Panc1 (cell line): Measurements from ENCODE around the gene OSCAR. TPM values are rescaled to one million over a fixed set of nuclear protein-coding genes. Genes with fewer than 3 reads are reported as not detected.
A peak's percentile ranks its signal among the peaks of the same experiment; 100 is the strongest.

Source experiments
- ATAC-seq: fragments of 200-7000 bp; cut with Tn5 transposase; 2 replicates; pipeline ENCODE4 v1.9.1; 2020; ENCODE audit warnings: mild to moderate bottlenecking, moderate library complexity
- BruUV-seq: library from RNA; stranded (reverse); fragments of 400-500 nt; replicated peaks from 2 replicates; lab custom pipeline; 2021; lab: Mats Ljungman, UMichigan
- CTCF ChIA-PET: fragments of 300-600 bp; sonication (Branson Sonifier 250); formaldehyde crosslinking; loops from one replicate; lab custom pipeline; 2022; ENCODE audit warnings: antibody characterized with exemption; lab: Charles Lee
- POLR2A ChIA-PET: fragments of 300-600 bp; sonication (Branson Sonifier 250); formaldehyde crosslinking; loops from one replicate; lab custom pipeline; 2022; ENCODE audit warnings: antibody characterized with exemption; lab: Charles Lee
- DNase-seq: peaks from one replicate; pipeline ENCODE4 v3.0.0-alpha.2; 2010; ENCODE audit warnings: low read depth, low spot score
- H3K27ac ChIP-seq: 2 replicates; pipeline ENCODE4 v1.5.1; 2011; ENCODE audit warnings: mild to moderate bottlenecking, low read length, inconsistent platforms
- H3K27me3 ChIP-seq: fragments of 200-500 bp; sonication (Bioruptor generic); 2 replicates; pipeline ENCODE4 v1.6.0; 2014; ENCODE audit warnings: low read length, inconsistent platforms; ENCODE audit not compliant: control insufficient read depth, insufficient read depth
- H3K36me3 ChIP-seq: fragments of 200-500 bp; sonication (Bioruptor generic); 2 replicates; pipeline ENCODE4 v1.5.1; 2014; ENCODE audit warnings: inconsistent platforms, mild to moderate bottlenecking, low read length, moderate library complexity; ENCODE audit not compliant: control insufficient read depth, insufficient read depth
- H3K4me1 ChIP-seq: 2 replicates; pipeline ENCODE4 v1.5.1; 2011; ENCODE audit warnings: inconsistent platforms, mild to moderate bottlenecking, low read length, moderate library complexity; ENCODE audit not compliant: control insufficient read depth, insufficient read depth
- H3K4me3 ChIP-seq, 2 experiments: 2 replicates each; pipeline ENCODE4 v1.5.1; 2011 to 2012; ENCODE audit warnings: low read depth in 2 of 2, low read length in 2 of 2, mild to moderate bottlenecking in 2 of 2, inconsistent platforms in 1 of 2, moderate library complexity in 1 of 2
- H3K9me3 ChIP-seq: fragments of 200-500 bp; sonication (Bioruptor generic); 2 replicates; pipeline ENCODE4 v1.5.1; 2014; ENCODE audit warnings: low read depth, mild to moderate bottlenecking, inconsistent platforms, low read length, moderate library complexity; ENCODE audit not compliant: control insufficient read depth, insufficient read depth
- POLR2AphosphoS5 ChIP-seq: IDR thresholded peaks from 2 replicates; pipeline ENCODE4 v1.6.1; 2012; ENCODE audit warnings: mild to moderate bottlenecking, low read depth, low read length, moderate library complexity
- REST ChIP-seq, 2 experiments: IDR thresholded peaks; 2 replicates each; pipeline ENCODE4 v1.6.1; 2011 to 2012; ENCODE audit warnings: low read depth in 2 of 2, control low read depth in 1 of 2, low read length in 1 of 2, mild to moderate bottlenecking in 1 of 2, moderate library complexity in 1 of 2; ENCODE audit not compliant: insufficient read depth in 1 of 2
- SIN3A ChIP-seq: IDR thresholded peaks from 2 replicates; pipeline ENCODE4 v1.6.1; 2012; ENCODE audit warnings: low read depth, mild to moderate bottlenecking, low read length, moderate library complexity, borderline replicate concordance; ENCODE audit not compliant: insufficient read depth
- TCF7L2 ChIP-seq: IDR thresholded peaks from 2 replicates; pipeline ENCODE4 v1.6.1; 2011; ENCODE audit warnings: mild to moderate bottlenecking, low read depth, low read length, inconsistent platforms
- in situ Hi-C: cut with HindIII; loops from 2 replicates; pipeline ENCODE4 v1.10.0; 2016; ENCODE audit warnings: low sequenced_read_pairs, low pct_unique_long_range_greater_than_20kb
- intact Hi-C: fragments of 100-400 bp; cut with micrococcal nuclease; formaldehyde crosslinking; loops from one replicate; pipeline ENCODE4 v1.10.0; 2022; ENCODE audit not compliant: unreplicated experiment
- total RNA-seq: library from RNA; stranded (reverse); gene quantifications from one replicate; pipeline ENCODE4 v1.2.1, GENCODE V29; 2021; ENCODE audit not compliant: unreplicated experiment
- TF ChIP-seq, protein P1 (sequence below): fragments of 450-650 bp; IDR thresholded peaks from 2 replicates; pipeline ENCODE4 v1.5.1; 2017; ENCODE audit warnings: mild to moderate bottlenecking

The OSCAR gene
- total RNA-seq, 1 experiment from 2014 or later = 6.8 TPM

DNA sequence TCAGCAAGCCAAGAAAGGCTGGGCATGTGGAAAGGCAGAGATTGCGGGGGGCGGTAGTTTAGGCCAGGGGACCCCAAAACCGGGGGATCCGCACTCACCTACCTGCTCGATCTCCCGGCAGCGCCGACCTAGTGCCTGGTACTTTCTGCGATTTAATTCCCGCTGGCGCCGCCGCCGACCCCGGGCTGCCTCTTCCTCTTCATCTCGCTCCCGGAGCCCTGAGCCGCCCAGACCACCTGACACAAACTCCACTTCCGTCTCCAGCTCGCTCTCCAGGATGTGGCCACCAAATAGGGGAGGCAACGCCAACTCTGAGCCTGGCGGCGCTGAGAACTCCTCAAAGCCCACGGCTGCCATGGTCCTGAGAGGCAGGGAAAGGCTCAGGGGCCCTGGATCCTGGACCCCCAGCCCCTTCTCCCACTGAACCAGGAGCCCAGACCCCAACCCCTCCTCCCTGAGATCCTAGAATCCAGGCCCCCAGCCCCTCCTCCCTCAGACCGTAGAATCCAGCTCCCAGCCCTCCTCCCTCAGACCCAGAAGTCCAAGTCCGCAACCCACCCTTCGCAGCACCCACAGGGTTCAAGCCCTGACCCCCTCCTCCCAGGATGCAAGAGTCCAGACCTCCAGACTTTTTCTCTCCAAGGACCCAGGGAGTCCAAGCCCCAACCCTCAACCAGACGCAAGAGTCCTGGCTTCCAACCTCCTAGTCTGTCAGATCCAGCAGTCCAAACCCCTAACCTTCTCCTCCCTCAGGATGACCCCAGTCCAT, 13.9 kb upstream of the OSCAR start:
- H3K27ac ChIP-seq = peak overlapping the region; percentile 93
- DNase-seq (no peak), ATAC-seq (peak; percentile 35)
- no peaks in the 10 kb centered on the region for H3K27me3 ChIP-seq
- in situ Hi-C loops (no loop called here), intact Hi-C loops (no loop called here)
- TF ChIP-seq TCF7L2 (no peak), POLR2AphosphoS5 (peak; percentile 68; the same call in 1 of the 2 replicates), REST (IDR thresholded peaks at IDR 0.05; ENCODE audit: insufficient read depth in 1 of 2, low read depth in 2 of 2, low read length in 1 of 2) (no peak), SIN3A (peak; percentile 8; the same call in 1 of the 2 replicates)
- TF ChIP-seq, protein P1, sequence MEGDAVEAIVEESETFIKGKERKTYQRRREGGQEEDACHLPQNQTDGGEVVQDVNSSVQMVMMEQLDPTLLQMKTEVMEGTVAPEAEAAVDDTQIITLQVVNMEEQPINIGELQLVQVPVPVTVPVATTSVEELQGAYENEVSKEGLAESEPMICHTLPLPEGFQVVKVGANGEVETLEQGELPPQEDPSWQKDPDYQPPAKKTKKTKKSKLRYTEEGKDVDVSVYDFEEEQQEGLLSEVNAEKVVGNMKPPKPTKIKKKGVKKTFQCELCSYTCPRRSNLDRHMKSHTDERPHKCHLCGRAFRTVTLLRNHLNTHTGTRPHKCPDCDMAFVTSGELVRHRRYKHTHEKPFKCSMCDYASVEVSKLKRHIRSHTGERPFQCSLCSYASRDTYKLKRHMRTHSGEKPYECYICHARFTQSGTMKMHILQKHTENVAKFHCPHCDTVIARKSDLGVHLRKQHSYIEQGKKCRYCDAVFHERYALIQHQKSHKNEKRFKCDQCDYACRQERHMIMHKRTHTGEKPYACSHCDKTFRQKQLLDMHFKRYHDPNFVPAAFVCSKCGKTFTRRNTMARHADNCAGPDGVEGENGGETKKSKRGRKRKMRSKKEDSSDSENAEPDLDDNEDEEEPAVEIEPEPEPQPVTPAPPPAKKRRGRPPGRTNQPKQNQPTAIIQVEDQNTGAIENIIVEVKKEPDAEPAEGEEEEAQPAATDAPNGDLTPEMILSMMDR = no peak
- H3K36me3 ChIP-seq = no peaks in the 10 kb centered on the region; the same call in 1 of the 2 replicates
- H3K4me3 ChIP-seq = peak overlapping the region; percentile 51 to 75
- BruUV-seq = no TSS peak
- peaks cover 13% of the 10 kb centered on the region; the same call in 1 of the 2 replicates for H3K4me1 ChIP-seq
- ChIA-PET POLR2A (interaction anchor here (1.5 to 2.0 kb wide), 2 partner anchors 9 to 22 kb away, joined by 5 to 9 read pairs; no protein-coding TSS in a partner anchor), CTCF (no interaction called here)
- no peaks in the 10 kb centered on the region for H3K9me3 ChIP-seq

- TF ChIP-seq TCF7L2 (no peak), SIN3A (no peak), REST (IDR thresholded peaks at IDR 0.05; ENCODE audit: insufficient read depth in 1 of 2, low read depth in 2 of 2, low read length in 1 of 2) (no peak), POLR2AphosphoS5 (no peak)
- TF ChIP-seq, protein P1 = no peak
- no TSS peak for BruUV-seq
- in situ Hi-C loops (no loop called here), intact Hi-C loops (no loop called here)
- ChIA-PET POLR2A (interaction anchor here (0.5 to 0.7 kb wide), 2 partner anchors 243 to 296 kb away, joined by 3 read pairs; no protein-coding TSS in a partner anchor), CTCF (interaction anchor here (0.7 kb wide), 1 partner anchor 319 kb away, joined by 4 read pairs; no protein-coding TSS in a partner anchor)
- DNase-seq (no peak), ATAC-seq (peak; percentile 60)
- H3K9me3 ChIP-seq = no peaks in the 10 kb centered on the region
- H3K27me3 ChIP-seq = no peaks in the 10 kb centered on the region
- H3K4me1 ChIP-seq = 0 out of 2 replicates have a peak, but pooled peaks cover 14% of the 10 kb centered on the region
- H3K27ac ChIP-seq = peak overlapping the region; percentile 18; the same call in 1 of the 2 replicates
- H3K36me3 ChIP-seq = no peaks in the 10 kb centered on the region
- H3K4me3 ChIP-seq = no peak overlapping the region
Measured at GRCh38 chr19:54109651-54110050, 9.0 kb upstream of the OSCAR start.
